Lower lobe of right lung (tissue), 2 donors: ENCODE measurements around the gene RPN1. TPM values are rescaled to one million over a fixed set of nuclear protein-coding genes. Genes with fewer than 3 reads are reported as not detected.

Source experiments
- ATAC-seq, 2 donors: fragments of 200-7000 bp; cut with Tn5 transposase; one replicate each; pipeline ENCODE4 v1.9.1; 2020 to 2022; ENCODE audit warnings: mild to moderate bottlenecking in 2 of 2, moderate library complexity in 2 of 2
- DNase-seq: peaks from one replicate; pipeline ENCODE4 v3.0.0-alpha.2; 2020
- H3K27ac ChIP-seq: fragments of 200-600 bp; one replicate; pipeline ENCODE4 v1.8.0; 2022
- H3K27me3 ChIP-seq: fragments of 200-600 bp; one replicate; pipeline ENCODE4 v1.8.0; 2022; ENCODE audit warnings: low read depth
- H3K36me3 ChIP-seq: fragments of 200-600 bp; one replicate; pipeline ENCODE4 v1.8.0; 2022; ENCODE audit warnings: mild to moderate bottlenecking
- H3K4me1 ChIP-seq: fragments of 200-600 bp; one replicate; pipeline ENCODE4 v1.8.0; 2022
- H3K4me3 ChIP-seq: fragments of 200-600 bp; one replicate; pipeline ENCODE4 v1.8.0; 2022; ENCODE audit warnings: mild to moderate bottlenecking
- H3K9me3 ChIP-seq: fragments of 200-600 bp; one replicate; pipeline ENCODE4 v1.8.0; 2022
- intact Hi-C: fragments of 100-400 bp; cut with DNase I; formaldehyde crosslinking; loops from one replicate; pipeline ENCODE4 v1.11.0; 2022
- long read RNA-seq: library from polyadenylated mRNA; unstranded; transcript quantifications from one replicate; pipeline ENCODE4 v2.0.0, GENCODE V29; 2021
- total RNA-seq: library from RNA; stranded (reverse); fragmentation: NEBNext Ultra II Directional; extraction: Animal tissue kit (Norgen Biotek cat#: 25700); gene quantifications from one replicate; pipeline ENCODE4 v1.2.1, GENCODE V29; 2021
- TF ChIP-seq, protein P1 (sequence below): fragments of 200-600 bp; IDR thresholded peaks from one replicate; pipeline ENCODE4 v1.8.0; 2022; ENCODE audit warnings: antibody characterized with exemption, mild to moderate bottlenecking
- donor health status: DM: no; HTN: yes; CAD: no; lungs with severe emphysema.

The RPN1 gene
- total RNA-seq, result 198 TPM
- long read RNA-seq, transcript RPN1-201 (10 exons, 2,314 nt), result major isoform, 548 of 577 reads
- long read RNA-seq, partial matches to known transcripts, result 20 of 577 reads
- long read RNA-seq, other reads (novel, unspliced or antisense), result 9 of 577 reads

DNA sequence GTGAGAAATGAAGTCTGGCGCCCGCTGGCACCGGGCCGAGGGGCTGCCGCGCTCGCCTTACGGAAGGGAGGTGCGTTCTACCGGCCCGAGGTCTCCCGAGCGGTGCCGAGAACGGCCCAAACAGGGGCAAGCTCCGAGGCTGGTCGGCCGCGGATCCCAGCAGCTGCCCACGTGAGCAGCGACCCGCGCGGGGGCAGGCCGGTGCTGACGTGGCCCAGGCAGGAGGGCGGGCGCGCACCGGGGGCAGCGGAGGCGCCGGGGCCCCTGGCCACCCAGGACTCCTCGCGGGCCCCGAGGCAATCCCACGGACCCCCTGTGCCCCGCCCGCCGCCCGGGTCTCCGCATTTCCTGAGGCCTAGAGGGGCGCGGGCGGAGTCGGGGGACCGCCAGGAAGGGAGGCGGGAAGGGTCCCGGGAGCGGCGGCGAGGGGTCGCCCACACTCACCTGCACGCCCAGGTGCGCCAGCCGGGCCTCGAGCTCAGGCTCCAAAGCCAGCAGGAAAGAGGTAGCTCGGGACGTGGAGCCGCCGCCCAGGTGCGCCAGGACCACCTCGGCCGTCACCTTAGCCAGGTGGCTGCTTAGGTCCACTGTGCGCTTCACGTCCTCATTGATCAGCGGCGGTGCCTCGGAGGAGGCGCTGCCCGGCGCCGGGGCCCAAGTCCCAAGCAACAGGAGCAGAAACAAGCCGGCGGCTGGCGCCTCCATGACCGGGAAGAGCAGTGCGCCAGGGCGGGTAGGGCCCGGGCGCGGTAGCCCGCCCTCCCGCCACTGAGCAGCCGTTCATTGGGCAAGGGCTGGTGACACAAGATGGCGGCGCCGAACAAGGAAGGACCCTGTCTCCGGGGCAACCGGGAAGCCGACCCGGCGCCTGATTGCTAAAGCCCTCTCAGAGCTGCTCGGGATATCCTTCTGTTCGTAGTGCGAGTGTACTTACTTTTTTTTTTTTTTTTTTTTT is at the start of gene RPN1:
Gene RPN1, minus strand, starts transcription at position 723 of the 955 bp plus-strand sequence. Its CDS starts 18 bp downstream, at position 705.
- intact Hi-C loops, result no loop called here
- Histone ChIP-seq H3K27ac (peak within 1 kb of the TSS; percentile 99), H3K9me3 (no peaks in the 10 kb centered on the region), H3K4me3 (peak within 1 kb of the TSS; percentile 95), H3K36me3 (peaks cover 9% of the 10 kb centered on the region), H3K4me1 (peaks cover 27% of the 10 kb centered on the region), H3K27me3 (no peaks in the 10 kb centered on the region)
- ATAC-seq (peak; percentile 99 to 100), DNase-seq (peak; percentile 99)
- TF ChIP-seq, protein P1, sequence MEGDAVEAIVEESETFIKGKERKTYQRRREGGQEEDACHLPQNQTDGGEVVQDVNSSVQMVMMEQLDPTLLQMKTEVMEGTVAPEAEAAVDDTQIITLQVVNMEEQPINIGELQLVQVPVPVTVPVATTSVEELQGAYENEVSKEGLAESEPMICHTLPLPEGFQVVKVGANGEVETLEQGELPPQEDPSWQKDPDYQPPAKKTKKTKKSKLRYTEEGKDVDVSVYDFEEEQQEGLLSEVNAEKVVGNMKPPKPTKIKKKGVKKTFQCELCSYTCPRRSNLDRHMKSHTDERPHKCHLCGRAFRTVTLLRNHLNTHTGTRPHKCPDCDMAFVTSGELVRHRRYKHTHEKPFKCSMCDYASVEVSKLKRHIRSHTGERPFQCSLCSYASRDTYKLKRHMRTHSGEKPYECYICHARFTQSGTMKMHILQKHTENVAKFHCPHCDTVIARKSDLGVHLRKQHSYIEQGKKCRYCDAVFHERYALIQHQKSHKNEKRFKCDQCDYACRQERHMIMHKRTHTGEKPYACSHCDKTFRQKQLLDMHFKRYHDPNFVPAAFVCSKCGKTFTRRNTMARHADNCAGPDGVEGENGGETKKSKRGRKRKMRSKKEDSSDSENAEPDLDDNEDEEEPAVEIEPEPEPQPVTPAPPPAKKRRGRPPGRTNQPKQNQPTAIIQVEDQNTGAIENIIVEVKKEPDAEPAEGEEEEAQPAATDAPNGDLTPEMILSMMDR, result no peak

DNA sequence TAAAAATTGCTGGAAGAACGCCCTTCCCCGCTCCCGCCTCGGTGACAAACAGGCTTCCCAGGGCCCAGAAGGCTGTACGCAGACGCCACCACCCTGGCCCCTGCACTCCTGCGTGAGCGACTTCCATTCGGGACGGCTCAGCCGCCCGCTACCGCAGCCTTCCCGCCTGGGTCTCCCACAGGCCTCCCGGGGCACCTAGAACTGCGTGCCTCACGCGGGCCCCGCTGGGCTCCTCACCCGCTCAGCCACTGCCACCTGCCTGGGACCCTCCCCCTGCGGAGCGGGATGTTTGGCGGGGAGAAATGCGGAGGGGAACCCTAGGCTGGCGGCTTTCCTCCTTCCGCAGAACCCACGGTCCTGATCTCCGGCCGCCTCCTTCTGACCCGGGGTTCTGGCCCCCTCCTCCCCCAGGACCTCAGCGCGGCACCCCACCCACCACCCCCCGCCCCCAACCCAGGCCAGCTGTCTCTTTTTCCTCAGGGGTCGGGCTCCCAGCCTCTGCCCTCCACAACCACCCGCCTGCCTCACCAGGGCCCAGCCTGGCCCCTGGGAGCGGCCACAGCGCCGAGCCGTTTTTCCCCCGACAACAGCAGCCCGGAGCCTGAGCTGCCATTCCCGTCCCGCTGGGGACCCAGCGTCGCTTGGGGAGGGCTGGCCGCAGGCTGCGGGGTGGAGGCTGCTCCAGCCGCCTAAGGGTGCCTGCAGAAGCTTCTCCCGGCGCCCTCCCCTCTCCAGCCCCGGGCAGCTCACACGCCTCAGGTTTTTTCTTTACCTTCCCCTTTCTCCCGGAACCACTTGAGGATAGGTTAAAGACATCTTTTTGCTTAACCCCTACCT is 47.8 kb upstream of the RPN1 start:
- H3K27me3 ChIP-seq, result no peaks in the 10 kb centered on the region
- TF ChIP-seq, protein P1, result no peak
- intact Hi-C loops, result no loop called here
- no peaks in the 10 kb centered on the region for H3K9me3 ChIP-seq
- ATAC-seq (peak; percentile 84 to 88), DNase-seq (peak; percentile 62)
- no peaks in the 10 kb centered on the region for H3K36me3 ChIP-seq
- peak overlapping the region; percentile 63 for H3K4me3 ChIP-seq
- H3K27ac ChIP-seq, result peak overlapping the region; percentile 78
- peaks cover 12% of the 10 kb centered on the region for H3K4me1 ChIP-seq

DNA sequence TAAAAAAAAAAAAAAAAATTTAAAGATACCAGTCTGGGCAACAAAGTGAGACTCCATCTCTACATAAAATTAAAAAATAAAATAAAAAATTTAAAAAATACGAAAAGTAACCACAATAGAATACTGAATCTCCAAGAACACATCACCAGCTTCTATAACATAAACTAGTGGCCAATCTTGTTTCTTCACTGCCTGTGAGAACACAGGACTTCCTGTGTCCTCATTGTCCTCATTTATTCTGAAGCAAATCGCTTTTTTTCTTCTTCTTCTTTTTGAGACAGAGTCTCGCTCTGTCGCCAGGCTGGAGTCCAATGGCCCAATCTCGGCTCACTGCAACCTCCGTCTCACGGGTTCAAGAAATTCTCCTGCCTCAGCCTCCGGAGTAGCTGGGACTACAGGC is 46.7 kb upstream of the RPN1 start:
- no peak for ATAC-seq
- Histone ChIP-seq H3K9me3 (no peaks in the 10 kb centered on the region), H3K36me3 (no peaks in the 10 kb centered on the region), H3K4me1 (peaks cover 11% of the 10 kb centered on the region), H3K27me3 (no peaks in the 10 kb centered on the region), H3K27ac (no peak overlapping the region), H3K4me3 (no peak overlapping the region)
- DNase-seq, result no peak
- TF ChIP-seq, protein P1, result no peak
- intact Hi-C loops, result no loop called here

DNA sequence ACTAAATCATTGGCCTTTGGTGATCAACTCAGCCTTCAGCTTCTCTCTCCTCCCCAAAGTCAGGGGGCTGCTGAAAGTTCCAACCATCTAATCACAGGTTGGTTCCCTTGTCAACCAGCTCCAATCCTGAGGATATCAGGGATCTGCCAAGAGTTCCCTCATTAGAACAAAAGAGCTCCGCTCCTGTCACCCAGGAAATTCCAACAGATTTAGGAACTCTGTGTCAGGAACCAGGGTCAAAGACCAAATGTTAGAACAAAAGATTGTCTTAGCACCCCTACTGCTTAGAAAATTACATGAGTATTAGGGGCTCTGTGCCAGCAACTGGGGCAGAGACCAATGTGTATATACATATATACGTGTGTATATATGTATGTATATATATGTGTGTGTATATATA is 43.1 kb upstream of the RPN1 start:
- H3K27ac ChIP-seq, result no peak overlapping the region
- ATAC-seq, result no peak
- TF ChIP-seq, protein P1, result no peak
- no peaks in the 10 kb centered on the region for H3K36me3 ChIP-seq
- H3K27me3 ChIP-seq, result no peaks in the 10 kb centered on the region
- no peaks in the 10 kb centered on the region for H3K4me1 ChIP-seq
- no peaks in the 10 kb centered on the region for H3K9me3 ChIP-seq
- no peak for DNase-seq
- intact Hi-C loops, result no loop called here
- H3K4me3 ChIP-seq, result no peak overlapping the region

DNA sequence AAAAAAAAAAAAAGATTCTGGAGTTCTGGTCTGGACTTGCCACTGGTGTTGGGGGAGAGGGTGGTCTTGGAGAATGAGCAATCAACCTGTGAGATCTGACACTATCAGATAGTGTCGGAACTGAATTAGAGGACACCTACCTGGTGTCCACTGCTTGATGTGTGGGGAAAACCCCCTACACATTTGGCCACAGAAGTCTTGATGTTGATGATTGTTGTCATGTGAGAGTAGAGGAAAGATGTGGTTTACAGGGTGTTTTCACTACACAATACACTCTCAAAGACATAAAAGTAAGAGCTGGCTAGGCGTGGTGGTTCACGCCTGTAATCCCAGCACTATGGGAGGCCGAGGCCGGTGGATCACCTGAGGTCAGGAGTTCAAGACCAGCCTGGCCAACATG is 38.4 kb upstream of the RPN1 start:
- TF ChIP-seq, protein P1, result no peak
- H3K27me3 ChIP-seq, result no peaks in the 10 kb centered on the region
- H3K9me3 ChIP-seq, result no peaks in the 10 kb centered on the region
- DNase-seq, result no peak
- intact Hi-C loops, result no loop called here
- no peak for ATAC-seq
- peaks cover 9% of the 10 kb centered on the region for H3K4me1 ChIP-seq
- no peak overlapping the region for H3K4me3 ChIP-seq
- H3K27ac ChIP-seq, result no peak overlapping the region
- no peaks in the 10 kb centered on the region for H3K36me3 ChIP-seq
